ENCODE results near the gene CSAG2.

CSAG2 gene

DNA sequence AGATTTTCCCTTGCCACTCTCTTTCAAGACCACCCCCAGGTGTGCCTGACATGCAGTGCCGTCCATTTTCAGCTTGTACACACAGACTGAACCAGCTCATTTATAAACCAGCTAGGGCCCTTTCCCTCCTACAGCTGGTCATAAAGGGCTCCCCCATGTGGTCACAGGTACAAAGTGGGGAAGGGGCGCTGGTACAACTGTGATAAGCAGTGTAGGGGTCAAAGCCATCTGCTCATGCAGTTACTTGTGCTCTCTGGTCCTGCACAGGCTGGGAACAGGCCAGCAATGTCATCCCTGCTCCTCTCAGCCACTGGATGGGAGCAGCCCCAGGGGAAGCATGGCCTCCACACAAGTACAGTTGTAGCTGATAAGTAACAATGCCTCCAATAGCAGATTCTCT lies 50.8 kb downstream of the CSAG2 start:
- DNase-seq, result no peak

All from T-helper 2 cell (primary cell).